ENCODE data around the gene HDDC3. TPM values are rescaled to one million over a fixed set of nuclear protein-coding genes. Genes with fewer than 3 reads are reported as not detected.

The HDDC3 gene
- total and polyA plus RNA-seq, 4 experiments from 2014 or later: 27.4 to 38.7 (median 31.4) TPM

- H3K36me3 Mint-ChIP-seq: peaks cover 16 to 42% of the 10 kb centered on the region in 2 donors
- ChIA-PET POLR2A (ENCODE audit: partially characterized antibody) (interaction anchor here (0.7 to 7.8 kb wide), 11 partner anchors 11 to 424 kb away, joined by 3 to 130 read pairs (median 4); partner anchors contain the start of genes BLM, HDDC3, MAN2A2 and PRC1), CTCF (ENCODE audit: partially characterized antibody) (interaction anchor here (0.7 to 11.2 kb wide), 10 partner anchors 11 to 865 kb away, joined by 3 to 155 read pairs (median 4); partner anchors contain the start of genes HDDC3, MAN2A2 and UNC45A)
- H3K4me1 ChIP-seq (ENCODE audit: insufficient read depth, low read length): peaks cover 15% of the 10 kb centered on the region
- peak overlapping the region; percentile 82 to 98 (median 95) for H3K27ac Mint-ChIP-seq
- no peaks in the 10 kb centered on the region for H3K9me3 ChIP-seq (ENCODE audit: control insufficient read depth in 1 of 2, low read length in 2 of 2)
- H3K9me3 Mint-ChIP-seq: peaks cover 0 to 4% (median 0%) of the 10 kb centered on the region in 8 donors
- peaks cover 6 to 26% (median 18%) of the 10 kb centered on the region in 4 donors for H3K4me1 Mint-ChIP-seq
- H3K27me3 Mint-ChIP-seq: no peaks in the 10 kb centered on the region
- intact Hi-C loops (cut with micrococcal nuclease): loop anchor here (1.0 to 2.0 kb wide), 2 partner anchors 40 to 69 kb away; partner anchors contain the start of genes PRC1 and VPS33B
- H3K4me3 Mint-ChIP-seq: peak overlapping the region; percentile 85 to 92 (median 88)
- H3K27me3 ChIP-seq (ENCODE audit: insufficient read depth, low read length): no peaks in the 10 kb centered on the region
- peak overlapping the region; percentile 94 for H3K27ac ChIP-seq (ENCODE audit: low read depth, low read length)
- H3K4me3 ChIP-seq (ENCODE audit: low read length in 2 of 2): peak overlapping the region; percentile 90 to 98
- DNase-seq: no peak
- H3K36me3 ChIP-seq (ENCODE audit: insufficient read depth, low read length): peaks cover 26% of the 10 kb centered on the region
Observed at GRCh38 chr15:90953947-90954711, 21.8 kb upstream of the HDDC3 start.

DNA sequence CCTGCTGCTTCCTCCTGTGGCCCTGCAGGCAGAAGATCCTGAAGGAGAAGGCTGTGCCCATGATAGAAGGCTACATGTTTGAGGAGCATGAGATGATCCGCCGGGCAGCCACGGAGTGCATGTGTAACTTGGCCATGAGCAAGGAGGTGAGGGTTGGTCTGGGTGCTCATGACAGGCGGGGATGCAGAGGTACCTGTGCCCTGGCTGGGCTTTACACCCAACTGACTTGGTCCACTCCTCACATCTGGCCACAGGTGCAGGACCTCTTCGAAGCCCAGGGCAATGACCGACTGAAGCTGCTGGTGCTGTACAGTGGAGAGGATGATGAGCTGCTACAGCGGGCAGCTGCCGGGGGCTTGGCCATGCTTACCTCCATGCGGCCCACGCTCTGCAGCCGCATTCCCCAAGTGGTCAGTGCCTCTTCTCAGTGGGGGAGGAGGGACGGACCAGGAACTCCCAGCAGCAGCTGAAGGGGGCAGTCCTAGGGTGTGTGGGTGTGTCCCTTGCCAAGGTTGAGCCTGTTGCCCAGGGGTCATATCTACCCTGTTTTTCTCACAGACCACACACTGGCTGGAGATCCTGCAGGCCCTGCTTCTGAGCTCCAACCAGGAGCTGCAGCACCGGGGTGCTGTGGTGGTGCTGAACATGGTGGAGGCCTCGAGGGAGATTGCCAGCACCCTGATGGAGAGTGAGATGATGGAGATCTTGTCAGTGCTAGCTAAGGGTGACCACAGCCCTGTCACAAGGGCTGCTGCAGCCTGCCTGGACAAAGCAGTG, 20.7 kb upstream of the HDDC3 start:
- peak overlapping the region in 2 of 7 donors; percentile 35 to 82 for H3K27ac Mint-ChIP-seq
- POLR2A ChIA-PET (ENCODE audit: partially characterized antibody): interaction anchor here (0.7 to 7.8 kb wide), 4 partner anchors 13 to 51 kb away, joined by 3 to 130 read pairs (median 10); partner anchors contain the start of genes HDDC3, MAN2A2, PRC1 and UNC45A
- no peak overlapping the region for H3K27ac ChIP-seq (ENCODE audit: low read depth, low read length)
- H3K27me3 ChIP-seq (ENCODE audit: insufficient read depth, low read length): no peaks in the 10 kb centered on the region
- H3K9me3 Mint-ChIP-seq: peaks cover 0 to 4% (median 0%) of the 10 kb centered on the region in 8 donors
- H3K9me3 ChIP-seq (ENCODE audit: control insufficient read depth in 1 of 2, low read length in 2 of 2): no peaks in the 10 kb centered on the region
- peaks cover 6 to 26% (median 18%) of the 10 kb centered on the region in 4 donors for H3K4me1 Mint-ChIP-seq
- peak overlapping the region in 4 of 8 donors; percentile 4 to 33 (median 30) for H3K4me3 Mint-ChIP-seq
- peaks cover 31% of the 10 kb centered on the region for H3K36me3 ChIP-seq (ENCODE audit: insufficient read depth, low read length)
- H3K27me3 Mint-ChIP-seq: no peaks in the 10 kb centered on the region
- intact Hi-C loops (cut with micrococcal nuclease): no loop called here
- CTCF ChIA-PET (ENCODE audit: partially characterized antibody): interaction anchor here (5.4 to 11.2 kb wide), 2 partner anchors 10 to 21 kb away, joined by 28 to 155 read pairs; partner anchors contain the start of genes HDDC3 and UNC45A
- peaks cover 17 to 49% of the 10 kb centered on the region in 2 donors for H3K36me3 Mint-ChIP-seq
- H3K4me3 ChIP-seq (ENCODE audit: low read length in 2 of 2): no peak overlapping the region
- DNase-seq: no peak
- H3K4me1 ChIP-seq (ENCODE audit: insufficient read depth, low read length): peaks cover 15% of the 10 kb centered on the region

- Histone ChIP-seq H3K27me3 (ENCODE audit: insufficient read depth, low read length) (no peaks in the 10 kb centered on the region), H3K9me3 (ENCODE audit: control insufficient read depth in 1 of 2, low read length in 2 of 2) (no peaks in the 10 kb centered on the region), H3K27ac (ENCODE audit: low read depth, low read length) (no peak overlapping the region), H3K4me1 (ENCODE audit: insufficient read depth, low read length) (peaks cover 6% of the 10 kb centered on the region), H3K36me3 (ENCODE audit: insufficient read depth, low read length) (peaks cover 48% of the 10 kb centered on the region), H3K4me3 (ENCODE audit: low read length in 2 of 2) (no peak overlapping the region)
- ChIA-PET POLR2A (ENCODE audit: partially characterized antibody) (interaction anchor here (7.8 kb wide), 1 partner anchor 17 kb away, joined by 130 read pairs; the partner anchor contains the start of genes HDDC3 and UNC45A), CTCF (ENCODE audit: partially characterized antibody) (interaction anchor here (0.7 to 9.4 kb wide), 2 partner anchors 18 to 46 kb away, joined by 3 to 112 read pairs; partner anchors contain the start of genes HDDC3 and UNC45A)
- no peak for DNase-seq
- Mint-ChIP-seq H3K9me3 (peaks cover 0 to 3% (median 0%) of the 10 kb centered on the region in 8 donors), H3K4me1 (peaks cover 3 to 18% (median 8%) of the 10 kb centered on the region in 4 donors), H3K27me3 (no peaks in the 10 kb centered on the region), H3K27ac (no peak overlapping the region), H3K36me3 (peaks cover 17 to 63% of the 10 kb centered on the region in 2 donors), H3K4me3 (no peak overlapping the region)
- intact Hi-C loops (cut with micrococcal nuclease): no loop called here
Observed at GRCh38 chr15:90950676-90951075, 18.3 kb upstream of the HDDC3 start.

DNA sequence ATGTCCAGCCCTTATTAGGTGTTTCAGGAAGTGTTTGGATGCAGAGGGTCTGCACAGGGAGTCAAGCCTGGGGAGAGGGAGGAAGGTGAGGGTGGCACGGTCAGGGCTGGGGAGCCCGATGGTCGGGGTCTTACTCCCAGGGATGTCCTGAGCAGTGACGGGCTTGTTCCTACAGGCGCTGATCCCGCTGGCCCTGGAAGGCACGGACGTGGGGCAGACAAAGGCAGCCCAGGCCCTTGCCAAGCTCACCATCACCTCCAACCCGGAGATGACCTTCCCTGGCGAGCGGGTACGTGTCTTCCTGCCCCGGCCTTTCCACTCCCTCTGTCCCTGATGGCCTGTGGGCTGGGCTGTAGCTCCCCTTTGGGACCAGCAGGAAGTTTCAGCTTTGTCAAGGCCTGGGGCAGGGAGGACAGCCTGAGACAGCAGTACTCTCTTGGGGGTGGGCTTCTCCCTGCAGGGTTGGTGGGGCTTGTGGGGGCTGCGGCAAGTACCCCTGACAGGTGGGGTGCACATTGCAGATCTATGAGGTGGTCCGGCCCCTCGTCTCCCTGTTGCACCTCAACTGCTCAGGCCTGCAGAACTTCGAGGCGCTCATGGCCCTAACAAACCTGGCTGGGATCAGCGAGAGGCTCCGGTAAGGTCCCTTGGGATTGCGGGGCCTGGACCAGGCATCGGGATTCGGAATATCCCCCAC, 17.8 kb upstream of the HDDC3 start:
- Histone ChIP-seq H3K36me3 (ENCODE audit: insufficient read depth, low read length) (peaks cover 49% of the 10 kb centered on the region), H3K27me3 (ENCODE audit: insufficient read depth, low read length) (no peaks in the 10 kb centered on the region), H3K27ac (ENCODE audit: low read depth, low read length) (no peak overlapping the region), H3K4me1 (ENCODE audit: insufficient read depth, low read length) (peaks cover under 1% of the 10 kb centered on the region), H3K9me3 (ENCODE audit: control insufficient read depth in 1 of 2, low read length in 2 of 2) (no peaks in the 10 kb centered on the region), H3K4me3 (ENCODE audit: low read length in 2 of 2) (no peak overlapping the region)
- intact Hi-C loops (cut with micrococcal nuclease): no loop called here
- Mint-ChIP-seq H3K36me3 (peaks cover 17 to 65% of the 10 kb centered on the region in 2 donors), H3K4me1 (peaks cover 3 to 16% (median 6%) of the 10 kb centered on the region in 4 donors), H3K4me3 (no peak overlapping the region), H3K27me3 (no peaks in the 10 kb centered on the region), H3K27ac (no peak overlapping the region), H3K9me3 (peaks cover 0 to 3% (median 0%) of the 10 kb centered on the region in 8 donors)
- POLR2A ChIA-PET (ENCODE audit: partially characterized antibody): interaction anchor here (0.9 to 7.8 kb wide), 3 partner anchors 8 to 17 kb away, joined by 3 to 130 read pairs (median 6); partner anchors contain the start of genes HDDC3 and UNC45A
- DNase-seq: no peak
- CTCF ChIA-PET (ENCODE audit: partially characterized antibody): interaction anchor here (0.7 to 9.4 kb wide), 3 partner anchors 18 to 100 kb away, joined by 3 to 112 read pairs (median 5); partner anchors contain the start of genes HDDC3 and UNC45A

DNA sequence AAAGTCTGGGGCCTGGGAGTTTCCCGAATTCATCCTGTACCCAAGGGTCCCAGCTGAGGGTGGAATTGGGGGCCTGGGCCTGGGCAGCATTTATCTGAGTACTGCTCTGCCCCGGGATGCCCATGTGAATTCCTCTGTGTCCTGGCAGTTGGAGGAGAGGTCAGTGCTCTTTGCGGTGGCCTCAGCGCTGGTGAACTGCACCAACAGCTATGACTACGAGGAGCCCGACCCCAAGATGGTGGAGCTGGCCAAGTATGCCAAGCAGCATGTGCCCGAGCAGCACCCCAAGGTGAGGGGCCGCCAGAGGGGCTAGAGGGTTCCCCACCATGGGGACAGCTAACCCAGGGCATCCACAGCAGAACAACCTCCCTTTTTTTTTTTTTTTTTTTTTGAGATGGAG, 16.2 kb upstream of the HDDC3 start:
- Histone ChIP-seq H3K27me3 (ENCODE audit: insufficient read depth, low read length) (no peaks in the 10 kb centered on the region), H3K4me3 (ENCODE audit: low read length in 2 of 2) (no peak overlapping the region), H3K36me3 (ENCODE audit: insufficient read depth, low read length) (peaks cover 60% of the 10 kb centered on the region), H3K27ac (ENCODE audit: low read depth, low read length) (no peak overlapping the region), H3K9me3 (ENCODE audit: control insufficient read depth in 1 of 2, low read length in 2 of 2) (no peaks in the 10 kb centered on the region), H3K4me1 (ENCODE audit: insufficient read depth, low read length) (no peaks in the 10 kb centered on the region)
- H3K9me3 Mint-ChIP-seq: peaks cover 0 to 3% (median 0%) of the 10 kb centered on the region in 8 donors
- no peak for DNase-seq
- no peaks in the 10 kb centered on the region for H3K27me3 Mint-ChIP-seq
- ChIA-PET POLR2A (ENCODE audit: partially characterized antibody) (interaction anchor here (0.6 to 2.5 kb wide), 3 partner anchors 13 to 1625 kb away, joined by 4 to 10 read pairs (median 6); partner anchors contain the start of genes HDDC3 and UNC45A), CTCF (ENCODE audit: partially characterized antibody) (interaction anchor here (1.5 to 9.4 kb wide), 3 partner anchors 8 to 101 kb away, joined by 5 to 112 read pairs (median 7); partner anchors contain the start of genes HDDC3 and UNC45A)
- no peak overlapping the region for H3K27ac Mint-ChIP-seq
- intact Hi-C loops (cut with micrococcal nuclease): no loop called here
- peaks cover 23 to 68% of the 10 kb centered on the region in 2 donors for H3K36me3 Mint-ChIP-seq
- no peak overlapping the region for H3K4me3 Mint-ChIP-seq
- peaks cover 0 to 3% (median 0%) of the 10 kb centered on the region in 4 donors for H3K4me1 Mint-ChIP-seq
